PC-3 (cell line): ENCODE results near the gene DLX2.

Source experiments
- EZH2 ChIP-seq: fragments of 300-600 bp; sonication (generic); IDR thresholded peaks from one replicate; pipeline ENCODE4 v1.6.1; 2017; ENCODE audit warnings: antibody characterized with exemption, mild to moderate bottlenecking, low read length; ENCODE audit not compliant: unreplicated experiment
- EZH2phosphoT487 ChIP-seq: fragments of 300-600 bp; sonication (generic); IDR thresholded peaks from 2 replicates; pipeline ENCODE4 v1.6.1; 2018; ENCODE audit warnings: mild to moderate bottlenecking, antibody characterized with exemption, low read length, borderline replicate concordance
- TF ChIP-seq, protein P1 (sequence below): fragments of 300-600 bp; sonication (generic); conservative IDR thresholded peaks from 2 replicates; pipeline ENCODE4 v1.5.1; 2017; ENCODE audit warnings: antibody characterized with exemption, low read depth, mild to moderate bottlenecking, low read length

DNA sequence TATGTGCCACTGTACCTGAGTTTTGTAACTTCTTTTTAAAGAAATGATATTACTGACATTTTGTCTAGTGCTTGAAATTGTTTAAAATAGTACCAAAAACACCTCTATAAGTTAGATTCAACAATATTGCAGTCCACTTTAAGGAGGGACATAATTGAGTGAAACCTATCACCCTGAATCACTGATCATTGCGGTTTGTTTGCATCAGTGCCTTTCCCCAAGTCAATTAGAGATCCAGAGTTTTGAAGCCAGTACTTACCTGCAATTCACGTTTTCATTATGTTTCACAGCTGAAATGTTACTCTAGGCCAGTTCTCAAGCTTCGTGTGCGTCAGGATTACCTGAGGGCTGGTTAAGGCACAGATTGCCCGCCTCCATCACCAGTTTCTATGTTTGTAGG, 44.0 kb downstream of the DLX2 start:
- TF ChIP-seq, protein P1, sequence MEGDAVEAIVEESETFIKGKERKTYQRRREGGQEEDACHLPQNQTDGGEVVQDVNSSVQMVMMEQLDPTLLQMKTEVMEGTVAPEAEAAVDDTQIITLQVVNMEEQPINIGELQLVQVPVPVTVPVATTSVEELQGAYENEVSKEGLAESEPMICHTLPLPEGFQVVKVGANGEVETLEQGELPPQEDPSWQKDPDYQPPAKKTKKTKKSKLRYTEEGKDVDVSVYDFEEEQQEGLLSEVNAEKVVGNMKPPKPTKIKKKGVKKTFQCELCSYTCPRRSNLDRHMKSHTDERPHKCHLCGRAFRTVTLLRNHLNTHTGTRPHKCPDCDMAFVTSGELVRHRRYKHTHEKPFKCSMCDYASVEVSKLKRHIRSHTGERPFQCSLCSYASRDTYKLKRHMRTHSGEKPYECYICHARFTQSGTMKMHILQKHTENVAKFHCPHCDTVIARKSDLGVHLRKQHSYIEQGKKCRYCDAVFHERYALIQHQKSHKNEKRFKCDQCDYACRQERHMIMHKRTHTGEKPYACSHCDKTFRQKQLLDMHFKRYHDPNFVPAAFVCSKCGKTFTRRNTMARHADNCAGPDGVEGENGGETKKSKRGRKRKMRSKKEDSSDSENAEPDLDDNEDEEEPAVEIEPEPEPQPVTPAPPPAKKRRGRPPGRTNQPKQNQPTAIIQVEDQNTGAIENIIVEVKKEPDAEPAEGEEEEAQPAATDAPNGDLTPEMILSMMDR = no peak
- no peak for TF ChIP-seq EZH2
- no peak for TF ChIP-seq EZH2phosphoT487
